GM18511 (cell line): Measurements from ENCODE around the gene CCDC12.
A peak's percentile ranks its signal among the peaks of the same experiment; 100 is the strongest.

Experiments used
- ATAC-seq: cut with Tn5 transposase; IDR thresholded peaks from one replicate; pipeline ENCODE4 v1.9.1; 2021; ENCODE audit warnings: mild to moderate bottlenecking, moderate library complexity; ENCODE audit not compliant: unreplicated experiment

The CCDC12 gene

DNA sequence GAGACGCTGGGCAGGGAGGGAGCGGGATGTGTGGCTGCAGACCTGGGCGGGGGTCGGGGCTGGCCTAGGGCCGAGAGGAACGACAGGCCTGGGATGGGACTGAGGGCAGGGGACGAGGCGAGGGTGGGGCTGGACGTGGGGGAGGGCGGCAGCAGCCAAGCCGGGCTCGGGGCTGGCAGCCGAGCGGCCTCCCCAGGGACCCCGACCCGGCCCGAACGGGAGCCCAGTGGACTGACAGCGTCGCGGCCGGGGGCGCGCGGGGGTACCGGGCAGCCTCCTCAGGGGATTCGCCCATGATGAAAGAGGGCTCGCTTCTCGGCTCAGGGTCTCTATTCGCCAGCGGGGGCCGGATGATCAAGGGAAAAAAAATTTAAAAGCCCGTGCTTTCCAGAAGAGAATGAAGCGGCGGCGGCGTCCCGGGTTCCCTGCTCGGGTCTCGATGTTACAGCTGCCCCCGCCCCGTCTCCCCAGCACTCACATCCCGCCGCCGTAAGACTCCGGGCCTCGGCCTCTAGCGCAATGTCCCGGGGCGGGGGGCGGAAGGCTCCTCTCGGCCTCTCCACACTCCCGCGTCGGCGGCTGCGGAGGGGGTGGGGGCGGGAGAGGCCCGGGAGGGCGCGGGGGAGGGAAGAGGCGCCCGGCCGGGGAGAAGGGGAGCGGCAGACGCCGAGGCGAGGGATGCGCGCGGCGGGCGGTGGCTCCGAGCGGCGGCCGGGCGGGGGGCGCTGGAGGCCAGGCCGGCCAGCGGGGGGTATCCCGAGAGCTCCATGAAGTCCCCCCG, 94.8 kb downstream of the CCDC12 start:
- no peak for ATAC-seq

DNA sequence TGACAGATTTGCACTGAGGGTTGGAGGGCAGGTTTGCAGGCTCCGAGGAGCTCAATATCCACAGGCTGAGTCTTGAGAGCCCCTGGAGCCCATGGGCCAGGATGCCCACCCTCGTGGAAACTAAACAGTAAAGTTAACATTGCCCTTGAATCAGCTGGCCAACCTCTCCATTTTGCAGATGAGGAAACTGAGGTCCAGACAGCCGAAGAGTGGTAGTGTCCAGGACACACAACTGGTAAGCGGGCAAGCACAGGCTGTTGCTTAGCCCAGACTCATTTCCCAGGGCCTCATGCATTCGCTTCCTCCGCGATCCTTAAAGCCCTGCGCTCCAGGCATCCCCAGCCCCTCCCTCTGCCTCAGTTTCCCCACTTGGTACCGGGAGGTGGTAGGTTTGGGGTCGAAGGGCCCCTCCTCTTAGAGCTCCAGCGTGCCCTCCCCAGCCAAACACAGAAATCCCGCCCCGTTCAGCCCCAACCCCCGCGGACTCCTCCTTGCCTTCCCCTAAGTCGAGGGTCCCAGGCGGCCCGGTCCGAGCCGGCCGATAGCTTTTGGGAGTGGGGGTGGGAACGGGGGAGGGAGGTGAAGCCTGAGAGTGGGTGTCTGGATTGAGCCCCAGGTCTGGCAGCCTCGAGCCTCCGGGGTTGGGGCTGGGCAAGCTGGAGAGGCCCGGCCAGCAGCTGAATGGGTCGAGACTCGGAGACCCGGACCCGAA, 95.5 kb downstream of the CCDC12 start:
- ATAC-seq, result no peak

DNA sequence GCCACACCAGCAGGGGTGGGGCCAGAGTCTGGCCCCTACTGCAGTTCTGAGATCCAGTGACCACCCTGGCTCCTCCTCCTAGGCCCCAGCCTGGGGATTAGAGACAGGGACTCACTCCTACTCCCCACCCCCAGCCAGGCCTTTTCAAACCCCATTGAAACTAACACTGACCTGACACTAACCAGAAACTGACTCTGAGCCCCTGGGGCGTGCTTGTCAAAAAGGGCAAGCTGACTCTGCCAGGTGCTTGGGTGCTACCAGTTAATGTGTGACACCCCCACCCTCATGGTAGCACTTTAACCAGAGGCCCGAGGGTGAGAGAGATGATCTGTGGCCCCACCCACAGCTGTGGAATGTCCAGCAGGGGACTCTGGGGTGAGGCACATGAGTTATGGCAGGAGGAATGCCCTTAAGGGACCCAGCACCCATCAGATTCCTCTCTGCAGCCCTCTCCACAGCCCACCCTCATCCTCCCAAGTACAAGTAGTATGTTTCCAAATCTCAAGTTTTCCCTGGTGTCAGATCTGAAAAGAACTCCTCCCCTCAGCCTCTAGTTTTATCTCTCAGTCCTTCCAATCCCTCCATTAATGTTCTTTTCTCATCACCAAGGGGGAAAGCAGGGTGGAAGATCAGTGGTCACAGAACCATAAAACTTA, 97.6 kb downstream of the CCDC12 start:
- ATAC-seq, result peak; percentile 70

DNA sequence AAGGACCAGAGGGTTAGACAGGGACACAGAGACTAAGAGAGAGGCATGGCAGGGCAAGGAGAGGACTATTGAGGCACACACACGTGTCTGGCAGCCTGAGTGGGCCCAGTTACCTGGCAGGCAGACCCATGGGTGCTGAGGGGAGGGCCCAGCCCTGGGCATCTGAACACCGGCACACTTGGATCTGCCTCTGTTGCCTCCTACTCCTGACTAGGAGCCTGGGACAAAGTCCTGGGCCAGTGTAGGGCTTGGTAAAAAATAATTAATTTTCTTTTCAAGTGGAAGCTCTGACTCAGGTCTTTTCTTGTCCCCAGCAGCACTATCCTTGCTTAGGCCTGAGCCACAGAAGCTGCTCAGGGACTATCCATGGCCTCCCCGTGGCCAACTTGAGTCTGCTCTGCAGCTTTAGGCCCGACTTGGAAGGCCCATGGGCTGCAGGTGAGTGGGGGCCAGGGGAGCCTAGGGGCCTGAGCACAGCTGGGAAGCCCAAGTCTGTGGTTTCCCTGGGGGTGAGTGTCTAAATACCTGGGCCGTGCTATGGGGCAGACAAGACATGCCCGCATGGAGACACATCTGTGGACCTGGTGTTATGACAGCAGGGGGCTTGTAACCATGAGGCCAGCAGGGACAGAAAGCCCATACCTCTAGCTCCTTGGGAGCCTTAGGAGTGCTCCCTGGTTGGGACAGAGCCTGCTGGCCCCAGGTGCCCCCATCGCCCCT, 99.0 kb downstream of the CCDC12 start, which contains the start of gene PTH1R:
TSS of gene PTH1R (plus strand) at position 316 of the 720 bp plus-strand sequence. CDS start 5,839 bp downstream, outside the sequence.
- ATAC-seq, result no peak

DNA sequence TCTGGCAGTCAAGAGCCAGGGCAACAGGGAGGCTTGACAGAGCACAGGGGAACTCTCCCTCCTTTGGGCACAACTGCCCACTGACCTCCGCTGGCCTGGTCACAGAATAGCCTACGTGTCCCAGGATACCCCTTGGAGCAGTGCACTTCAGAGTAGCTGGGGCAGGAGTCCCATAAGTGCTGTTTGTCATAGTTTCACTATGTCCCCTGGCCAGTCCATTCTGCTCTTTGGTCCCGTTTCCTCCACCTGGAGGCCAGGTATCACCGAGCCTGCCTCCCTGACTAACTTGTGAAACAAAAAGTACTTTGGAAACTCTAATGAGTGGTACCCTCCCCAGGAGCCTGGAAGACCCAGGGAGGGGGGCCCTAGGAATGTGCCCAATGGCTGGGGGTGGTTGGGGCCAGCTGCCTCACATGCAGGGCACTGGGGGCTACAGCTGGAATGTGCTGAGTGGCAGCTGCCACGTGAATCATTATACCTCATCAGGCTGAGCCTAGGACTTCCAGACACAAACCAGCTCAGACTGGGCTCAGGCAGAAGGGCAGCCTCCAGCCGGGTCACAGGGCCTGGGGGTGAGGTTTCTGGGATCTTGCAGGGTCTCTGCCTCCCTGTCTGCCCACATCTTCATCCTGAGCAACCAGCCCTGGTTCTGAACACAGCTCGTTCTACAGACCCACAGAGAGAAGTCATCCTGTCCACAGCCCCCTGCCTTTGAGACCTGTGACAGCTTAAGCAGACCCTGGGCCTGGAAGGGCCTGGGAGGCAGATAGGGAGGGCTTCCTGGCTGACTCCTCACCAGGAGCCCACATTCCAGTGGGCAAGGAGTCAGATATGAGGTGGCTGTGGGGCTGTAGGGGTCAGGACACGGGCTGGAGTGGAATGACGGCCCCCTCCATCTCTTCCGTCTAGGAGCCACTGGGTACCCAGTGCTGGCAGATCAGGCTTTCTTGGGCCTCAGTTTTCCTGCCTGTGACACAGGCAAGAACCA, 99.9 kb downstream of the CCDC12 start:
- no peak for ATAC-seq

DNA sequence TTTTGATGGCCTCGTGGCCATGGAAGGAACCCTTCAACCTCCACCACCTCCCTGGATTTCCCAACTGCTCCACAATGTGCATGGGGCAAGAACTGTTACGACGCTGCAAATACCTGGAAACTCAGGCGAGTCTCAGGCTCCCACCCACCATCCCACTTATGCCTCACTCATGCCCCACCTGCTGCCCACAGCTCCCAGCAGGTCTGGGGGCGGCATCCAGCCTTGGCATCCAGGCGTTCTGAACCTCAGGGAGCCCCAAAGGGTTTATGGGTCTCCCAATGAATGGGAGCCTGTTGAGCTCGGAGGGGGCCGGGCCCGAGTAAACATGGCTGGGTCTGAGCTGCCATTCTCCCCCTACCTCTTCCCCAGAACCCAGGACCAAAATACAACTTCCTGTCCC, 101.0 kb downstream of the CCDC12 start:
- ATAC-seq, result no peak

DNA sequence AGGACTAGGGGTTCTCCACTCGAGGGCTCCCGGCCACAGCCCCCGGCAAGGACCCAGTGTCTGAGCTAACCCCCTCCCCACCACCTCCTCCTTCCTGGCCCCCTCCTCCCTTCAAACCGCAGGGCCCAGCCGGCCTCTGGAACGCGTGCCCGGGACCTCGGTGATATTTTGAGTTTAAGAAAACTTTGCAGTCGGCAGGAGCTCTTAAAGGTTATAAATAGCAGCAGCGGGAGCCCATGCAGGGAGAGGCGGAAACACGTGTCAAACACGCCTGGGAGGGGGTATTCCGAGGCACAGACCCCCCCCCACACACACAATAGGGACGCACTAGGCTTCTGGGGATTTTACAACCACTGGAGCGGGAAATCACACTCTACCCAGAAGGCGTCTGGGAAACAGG, 102.1 kb downstream of the CCDC12 start:
- ATAC-seq, result no peak

DNA sequence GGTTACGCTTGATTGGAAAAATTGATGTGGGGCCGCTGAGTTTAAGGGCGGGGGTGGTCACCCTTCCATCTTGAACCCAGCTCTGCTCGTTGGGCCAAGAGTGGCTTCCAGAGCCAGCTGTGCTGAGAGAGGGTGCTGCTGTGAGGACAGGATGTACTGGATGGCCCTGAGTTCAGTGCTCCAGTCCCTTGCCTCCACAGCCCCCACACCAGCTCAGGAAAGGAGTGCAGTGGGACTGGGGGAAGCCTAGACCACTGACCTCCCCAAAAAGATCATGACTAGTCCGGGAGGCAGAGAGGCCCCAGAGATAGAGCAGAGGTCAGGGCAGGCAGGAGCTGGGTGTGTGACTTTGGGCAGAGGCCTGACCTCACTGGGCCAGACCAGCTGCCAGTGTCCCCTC, 103.0 kb downstream of the CCDC12 start:
- no peak for ATAC-seq
